ENCODE data around the gene MUCL3.
"Not testable (repeated sequence)": the region's sequence is repeated elsewhere in the genome, so short reads cannot be mapped to it uniquely, and the experiment has no call there.

Gene MUCL3

GRCh38 chr6:30926644-30927043, 14.1 kb upstream of the MUCL3 start:
- Histone ChIP-seq H3K36me3 (ENCODE audit: control insufficient read depth, insufficient read depth, low read length) (peaks cover 66% of the 10 kb centered on the region), H3K4me1 (ENCODE audit: control insufficient read depth, insufficient read depth, low read length, poor library complexity, severe bottlenecking) (peaks cover 4% of the 10 kb centered on the region), H3K4me3 (ENCODE audit: extremely low read depth, insufficient read depth, low read length, poor library complexity, severe bottlenecking) (no peak overlapping the region), H3K9me3 (ENCODE audit: control insufficient read depth, low read length) (peaks cover 14% of the 10 kb centered on the region), H3K27ac (ENCODE audit: low read depth, low read length, severe bottlenecking) (no peak overlapping the region)
- 80 to 100% methylated on average over 2 of the region's 4 CpGs for WGBS, 2 experiments (ENCODE audit: insufficient coverage in 2 of 2)

GRCh38 chr6:30927080-30927479, 13.7 kb upstream of the MUCL3 start:
- not testable (repeated sequence) for H3K4me3 ChIP-seq (ENCODE audit: extremely low read depth, insufficient read depth, low read length, poor library complexity, severe bottlenecking); H3K27ac ChIP-seq (ENCODE audit: low read depth, low read length, severe bottlenecking); H3K4me1 ChIP-seq (ENCODE audit: control insufficient read depth, insufficient read depth, low read length, poor library complexity, severe bottlenecking)
- Histone ChIP-seq H3K36me3 (ENCODE audit: control insufficient read depth, insufficient read depth, low read length) (peaks cover 61% of the 10 kb centered on the region), H3K9me3 (ENCODE audit: control insufficient read depth, low read length) (peaks cover 14% of the 10 kb centered on the region)
- WGBS, 2 experiments (ENCODE audit: insufficient coverage in 2 of 2): 95 to 100% methylated on average over 2 of the region's 3 CpGs

GRCh38 chr6:30928677-30929076, 12.1 kb upstream of the MUCL3 start:
- Histone ChIP-seq H3K4me1 (ENCODE audit: control insufficient read depth, insufficient read depth, low read length, poor library complexity, severe bottlenecking) (no peaks in the 10 kb centered on the region), H3K36me3 (ENCODE audit: control insufficient read depth, insufficient read depth, low read length) (peaks cover 45% of the 10 kb centered on the region), H3K4me3 (ENCODE audit: extremely low read depth, insufficient read depth, low read length, poor library complexity, severe bottlenecking) (no peak overlapping the region), H3K9me3 (ENCODE audit: control insufficient read depth, low read length) (peaks cover 14% of the 10 kb centered on the region), H3K27ac (ENCODE audit: low read depth, low read length, severe bottlenecking) (no peak overlapping the region)
- WGBS, 2 experiments (ENCODE audit: insufficient coverage in 2 of 2): 100% methylated on average over 2 of the region's 3 CpGs

- Histone ChIP-seq H3K27ac (ENCODE audit: low read depth, low read length, severe bottlenecking) (no peak overlapping the region), H3K9me3 (ENCODE audit: control insufficient read depth, low read length) (peaks cover 14% of the 10 kb centered on the region), H3K36me3 (ENCODE audit: control insufficient read depth, insufficient read depth, low read length) (peaks cover 31% of the 10 kb centered on the region), H3K4me3 (ENCODE audit: extremely low read depth, insufficient read depth, low read length, poor library complexity, severe bottlenecking) (no peak overlapping the region), H3K4me1 (ENCODE audit: control insufficient read depth, insufficient read depth, low read length, poor library complexity, severe bottlenecking) (no peaks in the 10 kb centered on the region)
- WGBS, 2 experiments (ENCODE audit: insufficient coverage in 2 of 2): 94 to 100% methylated on average over 3 to 4 of the region's 4 CpGs
These were observed 10.3 kb upstream of the MUCL3 start for GRCh38 chr6:30930506-30930905.

- 54 to 61% methylated on average over 5 to 7 of the region's 8 CpGs for WGBS, 2 experiments (ENCODE audit: insufficient coverage in 2 of 2)
- Histone ChIP-seq H3K4me1 (ENCODE audit: control insufficient read depth, insufficient read depth, low read length, poor library complexity, severe bottlenecking) (no peaks in the 10 kb centered on the region), H3K4me3 (ENCODE audit: extremely low read depth, insufficient read depth, low read length, poor library complexity, severe bottlenecking) (no peak overlapping the region), H3K9me3 (ENCODE audit: control insufficient read depth, low read length) (peaks cover 14% of the 10 kb centered on the region), H3K27ac (ENCODE audit: low read depth, low read length, severe bottlenecking) (no peak overlapping the region), H3K36me3 (ENCODE audit: control insufficient read depth, insufficient read depth, low read length) (peaks cover 24% of the 10 kb centered on the region)
These were observed 9.5 kb upstream of the MUCL3 start for GRCh38 chr6:30931272-30931671.

- peaks cover 14% of the 10 kb centered on the region for H3K9me3 ChIP-seq (ENCODE audit: control insufficient read depth, low read length)
- no peak within 1 kb of the TSS for H3K4me3 ChIP-seq (ENCODE audit: extremely low read depth, insufficient read depth, low read length, poor library complexity, severe bottlenecking)
- H3K36me3 ChIP-seq (ENCODE audit: control insufficient read depth, insufficient read depth, low read length): peaks cover 17% of the 10 kb centered on the region
- no peak within 1 kb of the TSS for H3K27ac ChIP-seq (ENCODE audit: low read depth, low read length, severe bottlenecking)
- WGBS, 2 experiments (ENCODE audit: insufficient coverage in 2 of 2): 100% methylated on average over 1 of the region's 7 CpGs; no CpG with 5 or more reads in 1 of the 2 experiments
- H3K4me1 ChIP-seq (ENCODE audit: control insufficient read depth, insufficient read depth, low read length, poor library complexity, severe bottlenecking): no peaks in the 10 kb centered on the region
These were observed 8.7 kb upstream of the MUCL3 start, which contains the start of gene SFTA2 for GRCh38 chr6:30931969-30932645. Gene SFTA2, minus strand, starts transcription at chr6:30932170. Its CDS starts 74 bp downstream, at chr6:30932096.

DNA sequence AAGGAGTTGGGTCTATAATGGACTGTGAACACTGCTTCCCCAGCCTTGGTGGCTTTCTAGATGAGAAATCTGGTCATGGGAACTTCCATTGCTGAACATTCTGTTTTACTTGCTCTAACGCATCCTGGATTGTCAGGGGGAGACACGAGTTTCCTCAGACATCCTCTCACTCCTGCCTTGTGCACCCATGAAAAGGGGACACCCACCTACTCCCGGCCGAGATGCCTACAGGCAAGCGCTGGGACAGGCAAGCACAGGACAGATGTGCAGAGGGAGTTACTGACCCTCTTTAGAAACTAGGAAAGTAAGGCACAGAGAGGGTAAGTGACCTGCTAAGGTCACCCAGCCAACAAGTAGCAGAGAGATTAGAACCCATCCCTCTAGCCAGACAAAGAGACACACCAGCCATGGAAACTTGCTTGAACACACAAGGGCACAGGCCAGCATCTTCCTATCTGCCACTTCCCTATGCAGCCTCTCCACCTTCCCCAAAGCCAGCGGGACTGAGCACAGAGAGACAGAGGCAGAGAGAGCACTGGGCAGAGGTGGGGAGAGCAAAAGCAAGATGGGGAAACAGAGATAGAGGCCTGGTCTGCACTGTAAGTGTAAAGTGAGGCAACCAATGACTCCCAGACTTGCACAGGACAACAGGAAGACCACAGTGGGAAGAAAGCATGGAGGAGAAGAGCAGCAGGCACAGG, 8.0 kb upstream of the MUCL3 start:
- peaks cover 14% of the 10 kb centered on the region for H3K9me3 ChIP-seq (ENCODE audit: control insufficient read depth, low read length)
- H3K36me3 ChIP-seq (ENCODE audit: control insufficient read depth, insufficient read depth, low read length): peaks cover 10% of the 10 kb centered on the region
- no peaks in the 10 kb centered on the region for H3K4me1 ChIP-seq (ENCODE audit: control insufficient read depth, insufficient read depth, low read length, poor library complexity, severe bottlenecking)
- 79 to 97% methylated on average over 5 to 6 of the region's 6 CpGs for WGBS, 2 experiments (ENCODE audit: insufficient coverage in 2 of 2)
- no peak overlapping the region for H3K27ac ChIP-seq (ENCODE audit: low read depth, low read length, severe bottlenecking)
- H3K4me3 ChIP-seq (ENCODE audit: extremely low read depth, insufficient read depth, low read length, poor library complexity, severe bottlenecking): no peak overlapping the region

DNA sequence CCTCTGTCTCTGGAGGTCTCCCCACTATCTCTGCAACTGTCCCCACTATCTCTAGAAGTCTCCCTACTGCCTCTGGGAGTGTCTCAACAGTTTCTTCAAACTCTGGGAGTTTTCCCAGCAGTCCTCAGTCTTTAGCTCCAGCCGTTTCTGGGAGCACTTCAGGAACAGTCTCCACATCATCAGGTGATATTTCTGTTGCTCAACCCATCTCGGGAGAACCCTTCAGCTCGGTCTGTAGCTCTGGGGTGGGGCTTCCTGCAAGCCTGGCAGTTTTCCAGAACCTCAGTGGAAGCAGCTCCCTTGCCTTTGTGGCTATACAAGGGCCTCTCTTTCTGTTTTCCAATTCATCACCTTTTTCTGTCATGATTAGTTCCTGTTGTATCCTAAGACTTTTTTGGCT, 5.8 kb upstream of the MUCL3 start:
- 59 to 84% methylated on average over 3 of the region's 3 CpGs for WGBS, 2 experiments (ENCODE audit: insufficient coverage in 2 of 2)
- Histone ChIP-seq H3K4me3 (ENCODE audit: extremely low read depth, insufficient read depth, low read length, poor library complexity, severe bottlenecking) (no peak overlapping the region), H3K9me3 (ENCODE audit: control insufficient read depth, low read length) (no peaks in the 10 kb centered on the region), H3K4me1 (ENCODE audit: control insufficient read depth, insufficient read depth, low read length, poor library complexity, severe bottlenecking) (no peaks in the 10 kb centered on the region), H3K36me3 (ENCODE audit: control insufficient read depth, insufficient read depth, low read length) (no peaks in the 10 kb centered on the region), H3K27ac (ENCODE audit: low read depth, low read length, severe bottlenecking) (no peak overlapping the region)

DNA sequence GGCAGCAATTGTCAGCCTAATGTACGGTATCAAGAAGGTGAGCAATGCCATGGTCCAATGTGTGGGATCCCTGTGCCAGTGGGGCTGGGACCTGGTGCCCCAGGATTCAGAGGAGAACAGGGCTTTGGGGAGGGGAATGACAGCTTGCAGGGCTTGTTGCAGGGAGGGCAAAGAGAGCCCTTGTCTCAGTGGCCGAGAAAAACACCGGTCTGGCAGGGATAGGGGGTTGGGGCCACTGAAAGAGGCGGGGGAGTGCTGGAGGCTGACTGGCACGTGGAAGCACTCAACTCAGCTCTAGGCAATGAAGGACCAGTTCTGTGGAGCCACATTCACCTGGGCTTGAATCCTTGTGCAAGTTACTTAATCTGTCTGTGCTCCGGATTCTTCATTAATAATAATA, 3.5 kb upstream of the MUCL3 start:
- Histone ChIP-seq H3K4me3 (ENCODE audit: extremely low read depth, insufficient read depth, low read length, poor library complexity, severe bottlenecking) (no peak overlapping the region), H3K36me3 (ENCODE audit: control insufficient read depth, insufficient read depth, low read length) (no peaks in the 10 kb centered on the region), H3K27ac (ENCODE audit: low read depth, low read length, severe bottlenecking) (no peak overlapping the region), H3K4me1 (ENCODE audit: control insufficient read depth, insufficient read depth, low read length, poor library complexity, severe bottlenecking) (peaks cover 1% of the 10 kb centered on the region), H3K9me3 (ENCODE audit: control insufficient read depth, low read length) (no peaks in the 10 kb centered on the region)
- whole genome bisulfite sequencing, 2 experiments (ENCODE audit: insufficient coverage in 2 of 2): 77 to 81% methylated on average over 3 to 5 of the region's 6 CpGs

GRCh38 chr6:30938730-30939129, 2.0 kb upstream of the MUCL3 start:
- 90 to 100% methylated on average over 1 to 2 of the region's 4 CpGs for WGBS, 2 experiments (ENCODE audit: insufficient coverage in 2 of 2)
- H3K27ac ChIP-seq (ENCODE audit: low read depth, low read length, severe bottlenecking): no peak overlapping the region
- no peaks in the 10 kb centered on the region for H3K36me3 ChIP-seq (ENCODE audit: control insufficient read depth, insufficient read depth, low read length)
- H3K4me1 ChIP-seq (ENCODE audit: control insufficient read depth, insufficient read depth, low read length, poor library complexity, severe bottlenecking): peaks cover 4% of the 10 kb centered on the region
- H3K4me3 ChIP-seq (ENCODE audit: extremely low read depth, insufficient read depth, low read length, poor library complexity, severe bottlenecking): no peak overlapping the region
- no peaks in the 10 kb centered on the region for H3K9me3 ChIP-seq (ENCODE audit: control insufficient read depth, low read length)

GRCh38 chr6:30939473-30939872, 1.3 kb upstream of the MUCL3 start:
- 94 to 100% methylated on average over 2 to 3 of the region's 3 CpGs for WGBS, 2 experiments (ENCODE audit: insufficient coverage in 2 of 2)
- Histone ChIP-seq H3K9me3 (ENCODE audit: control insufficient read depth, low read length) (no peaks in the 10 kb centered on the region), H3K4me3 (ENCODE audit: extremely low read depth, insufficient read depth, low read length, poor library complexity, severe bottlenecking) (no peak overlapping the region), H3K27ac (ENCODE audit: low read depth, low read length, severe bottlenecking) (no peak overlapping the region), H3K36me3 (ENCODE audit: control insufficient read depth, insufficient read depth, low read length) (no peaks in the 10 kb centered on the region), H3K4me1 (ENCODE audit: control insufficient read depth, insufficient read depth, low read length, poor library complexity, severe bottlenecking) (peaks cover 4% of the 10 kb centered on the region)

Measured in mesodermal cell (in vitro differentiated cells).